TTC549 (cell line): ENCODE results near the gene POLR3A.
"Not testable (repeated sequence)": the region's sequence is repeated elsewhere in the genome, so short reads cannot be mapped to it uniquely, and the experiment has no call there.

Source experiments
- FAIRE-seq: peaks from 2 replicates; lab custom pipeline; 2012; peaks lifted over from hg19 to GRCh38; lab: Jason Lieb, UNC

The POLR3A gene

DNA sequence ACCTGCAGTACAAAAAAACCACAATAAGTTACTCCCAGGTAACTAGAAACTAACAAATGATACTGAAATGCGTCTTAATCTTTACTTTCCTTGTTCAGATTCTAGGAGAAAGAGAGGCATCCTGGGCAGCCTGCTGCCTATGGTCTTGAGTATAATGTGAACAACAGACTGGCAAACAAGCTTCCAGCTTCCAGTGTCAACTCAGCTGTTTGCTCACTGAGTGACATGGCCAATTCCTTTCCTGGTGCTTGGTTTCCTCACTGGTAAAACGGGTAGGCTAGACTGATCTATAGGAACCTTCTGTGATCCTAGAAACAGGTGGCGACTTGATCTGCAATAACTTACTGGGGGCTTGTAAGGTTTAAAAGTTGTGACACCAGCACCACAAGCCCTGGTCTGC is 10.1 kb downstream of the POLR3A start:
- FAIRE-seq = no peak

DNA sequence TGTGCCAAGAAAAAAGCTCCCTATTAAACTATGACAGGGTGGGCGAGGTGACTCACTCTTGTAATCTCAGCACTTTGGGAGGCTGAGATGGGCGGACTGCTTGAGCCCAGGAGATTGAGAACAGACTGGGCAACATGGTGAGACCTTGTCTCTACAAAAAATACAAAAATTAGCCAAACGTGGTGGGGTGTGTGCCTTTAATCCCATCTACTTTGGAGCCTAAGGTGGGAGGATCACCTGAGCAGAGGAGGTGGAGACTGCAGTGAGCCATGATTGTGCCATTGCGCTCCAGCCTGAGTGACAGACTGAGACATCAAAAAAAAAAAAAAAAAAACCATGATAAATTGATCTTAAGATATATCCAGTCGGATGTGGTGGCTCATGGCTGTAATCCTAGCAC is 11.5 kb downstream of the POLR3A start:
- no peak for FAIRE-seq

DNA sequence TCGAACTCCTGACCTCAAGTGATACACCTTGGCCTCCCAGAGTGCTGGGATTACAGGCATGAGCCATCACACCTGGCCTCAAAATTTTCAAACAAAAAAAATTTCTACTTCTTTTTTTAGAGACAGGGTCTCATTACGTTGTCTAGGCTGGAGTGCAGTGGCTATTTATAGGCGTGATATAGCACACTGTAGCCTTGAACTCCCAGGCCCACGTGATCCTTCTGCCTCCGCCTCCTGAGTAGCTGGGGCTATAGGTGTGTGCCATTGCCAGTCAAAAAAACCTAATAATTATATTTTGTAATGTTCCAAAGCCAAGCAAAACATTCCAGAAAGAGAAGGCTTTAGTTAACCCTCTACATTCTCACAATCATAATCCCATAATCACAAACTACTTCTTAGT is 13.8 kb downstream of the POLR3A start:
- no peak for FAIRE-seq

DNA sequence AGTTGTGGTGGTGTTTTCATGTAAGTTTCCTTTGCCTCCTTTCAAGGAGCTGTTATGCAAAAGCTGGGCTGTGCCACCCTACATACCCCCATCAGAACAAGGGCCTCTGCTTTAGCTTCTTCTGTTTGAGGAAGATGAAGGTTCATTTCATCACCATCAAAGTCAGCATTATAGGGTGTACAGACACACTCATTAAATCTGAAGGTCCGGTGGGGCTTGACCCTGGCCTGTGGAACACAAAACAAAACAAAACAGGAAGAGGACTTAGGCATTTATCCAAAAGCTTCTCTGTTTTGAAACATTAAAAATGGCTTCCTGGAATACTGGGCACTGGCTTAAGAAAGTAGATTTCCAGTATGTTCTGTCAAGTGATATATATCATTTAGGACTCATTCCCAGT is 15.8 kb downstream of the POLR3A start:
- FAIRE-seq = no peak

DNA sequence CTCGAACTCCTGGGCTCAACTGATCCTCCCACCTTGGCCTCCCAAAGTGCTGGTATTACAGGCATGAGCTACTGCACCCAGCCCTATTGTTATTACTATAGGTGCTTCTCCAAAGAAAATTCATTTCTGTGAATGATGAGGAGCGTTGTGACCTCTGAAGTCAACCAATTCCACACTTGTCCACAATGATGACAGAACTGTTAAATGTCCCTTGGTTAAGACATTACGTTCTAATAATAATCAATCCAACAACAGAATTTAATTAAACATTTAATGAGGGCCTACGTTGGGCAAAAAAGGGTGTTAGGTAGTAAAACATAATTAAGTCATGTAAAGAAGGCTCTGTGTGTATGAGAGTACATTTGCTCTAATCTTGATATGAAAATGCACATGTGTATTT is 18.2 kb downstream of the POLR3A start:
- FAIRE-seq = no peak

DNA sequence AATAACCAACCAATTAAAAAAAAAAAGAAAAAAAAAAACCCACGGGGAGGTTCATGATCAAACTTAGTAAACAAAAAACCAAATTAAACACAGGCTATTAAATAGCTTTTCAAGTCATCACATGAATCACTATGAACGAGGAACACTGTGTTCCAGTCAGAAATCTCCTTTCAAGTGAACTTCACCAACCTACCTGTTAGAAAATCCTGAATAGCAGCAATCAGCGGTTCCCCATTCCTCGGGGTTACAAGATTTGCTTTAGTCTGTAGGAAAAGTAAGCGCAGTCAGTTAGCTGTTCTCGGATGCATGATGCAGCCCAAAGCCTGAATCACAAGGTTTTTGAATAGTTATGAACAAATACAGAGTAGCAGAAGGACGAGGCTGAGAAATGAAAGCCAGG is 19.0 kb downstream of the POLR3A start:
- FAIRE-seq = no peak

DNA sequence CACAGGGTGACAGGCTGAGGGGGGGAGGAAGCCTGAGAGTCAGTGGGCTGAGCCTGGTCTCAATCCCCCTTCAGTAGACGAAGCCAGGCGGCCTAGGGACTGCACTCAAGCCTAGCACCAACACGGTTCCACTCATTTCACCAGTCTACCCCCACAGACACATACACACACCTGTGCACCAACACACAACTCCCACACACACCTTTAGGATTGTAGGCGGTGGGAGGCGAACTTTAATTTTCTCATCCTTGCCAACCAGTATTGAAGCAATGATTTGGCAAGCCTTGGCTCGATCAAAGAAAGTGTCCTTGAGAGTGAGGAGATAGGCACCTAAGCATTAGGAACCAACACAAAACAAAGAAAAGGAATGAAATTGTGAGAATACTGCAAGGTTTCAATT is 19.7 kb downstream of the POLR3A start:
- FAIRE-seq = no peak

DNA sequence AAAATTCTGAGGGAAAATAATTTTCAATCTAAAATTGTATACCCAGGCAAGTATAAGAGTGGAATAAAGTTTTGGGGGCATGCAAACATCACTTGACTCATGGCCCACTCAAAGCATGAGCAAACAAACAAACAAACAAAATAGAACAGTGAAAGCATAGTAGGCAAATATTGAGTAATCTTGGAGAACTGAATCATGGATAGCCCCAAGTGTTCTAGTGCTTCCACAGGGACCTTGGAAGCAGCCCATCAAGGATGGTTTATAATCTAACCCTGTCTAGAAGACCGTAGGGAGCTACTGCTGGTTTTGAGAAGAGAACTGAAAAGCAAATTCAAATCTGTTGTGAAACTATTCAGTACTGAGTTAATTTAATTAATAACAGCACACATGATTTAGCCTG is 22.1 kb downstream of the POLR3A start:
- no peak for FAIRE-seq

DNA sequence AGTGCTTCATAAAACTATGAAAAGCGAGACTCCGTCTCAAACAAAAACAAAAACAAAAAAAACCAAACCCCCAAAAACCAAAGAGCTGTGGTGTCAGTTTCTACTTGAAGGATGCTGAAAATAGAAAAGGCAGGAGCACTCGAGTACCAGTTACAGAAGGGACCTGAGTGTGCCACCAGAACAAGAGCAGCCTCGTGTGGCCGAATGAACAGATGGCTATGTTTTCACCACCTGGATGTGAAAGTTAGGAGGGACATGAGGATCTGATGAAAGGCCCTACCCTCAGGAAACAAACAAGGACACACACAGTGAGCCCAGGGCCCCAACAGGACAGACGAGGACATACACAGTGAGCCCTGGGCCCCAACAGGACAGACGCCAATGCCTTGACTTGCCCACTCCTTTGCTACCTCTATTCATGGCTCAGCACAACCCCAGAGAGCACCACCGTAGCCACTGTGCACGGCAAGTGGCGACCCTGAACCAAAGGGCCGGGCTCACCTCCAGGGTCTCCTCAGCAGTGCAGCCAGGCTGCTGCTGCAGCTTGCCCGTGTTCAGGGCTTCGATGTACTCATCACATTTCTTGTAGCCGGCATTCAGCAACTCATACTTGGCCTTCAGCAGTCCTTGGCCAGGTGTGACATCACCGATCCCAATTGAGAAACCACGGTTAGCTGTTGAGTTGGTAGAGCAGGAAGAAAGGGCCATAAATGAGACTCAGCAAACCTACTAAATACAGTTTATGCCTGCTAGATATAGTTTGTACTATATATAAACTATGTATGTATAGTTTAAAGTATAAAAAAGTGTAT is 24.9 kb downstream of the POLR3A start:
- FAIRE-seq = no peak

DNA sequence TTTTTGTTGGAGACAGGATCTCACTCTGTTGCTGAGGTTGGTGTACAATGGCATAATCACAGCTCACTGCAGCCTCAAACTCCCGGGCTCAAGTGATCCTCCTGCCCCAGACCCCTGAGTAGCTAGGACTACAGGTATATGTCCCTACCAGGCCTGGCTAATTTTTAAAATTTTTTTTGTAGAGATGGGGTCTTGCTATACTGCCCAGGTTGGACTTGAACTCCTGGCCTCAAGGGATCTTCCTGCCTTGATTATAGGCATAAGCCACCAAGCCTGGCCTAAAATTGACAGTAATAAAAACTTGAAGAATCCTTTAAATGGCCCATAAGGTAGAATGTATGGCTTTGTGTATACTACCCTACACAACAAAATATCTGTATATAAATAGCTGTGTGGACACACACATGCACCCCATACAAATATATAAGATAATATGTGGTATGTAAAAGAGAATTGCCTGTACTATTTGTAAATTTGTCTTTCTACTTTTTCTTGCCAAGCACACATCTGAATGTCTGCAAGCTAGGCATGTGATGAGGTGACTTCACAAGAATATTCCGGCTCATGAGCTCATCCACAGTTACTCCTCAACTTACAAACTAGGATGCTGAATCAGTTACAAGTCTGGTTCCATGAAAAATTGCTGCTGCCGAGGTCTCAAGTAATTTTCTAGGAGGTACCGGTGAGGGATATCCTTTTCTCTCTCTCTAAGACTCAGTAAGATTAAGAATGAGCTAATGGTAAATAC is 26.6 kb downstream of the POLR3A start:
- FAIRE-seq = no peak

DNA sequence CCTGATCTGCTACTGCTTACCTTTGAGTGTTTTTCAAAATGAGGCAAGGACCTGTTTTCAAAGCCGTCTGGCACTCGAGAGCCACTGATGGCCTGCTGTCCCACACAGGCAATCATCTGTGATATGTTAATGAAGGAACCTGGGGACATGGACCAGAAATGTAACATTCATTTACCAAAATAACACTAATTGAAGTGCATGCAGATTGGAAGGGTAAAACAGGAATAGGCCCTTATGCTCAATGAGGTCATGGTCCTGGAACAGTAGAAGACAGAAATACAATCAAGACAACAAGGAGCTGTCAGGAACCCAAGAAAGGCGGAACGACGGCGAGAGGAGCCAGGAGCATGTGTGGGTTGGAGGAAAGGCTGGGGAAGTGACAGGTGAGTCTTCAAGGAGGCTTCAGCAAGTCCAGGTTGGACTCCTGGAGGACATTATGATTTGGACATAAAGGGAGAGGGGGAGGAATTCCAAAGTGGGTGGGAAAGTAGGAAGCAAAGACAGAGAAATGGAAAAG is 28.3 kb downstream of the POLR3A start:
- no peak for FAIRE-seq

DNA sequence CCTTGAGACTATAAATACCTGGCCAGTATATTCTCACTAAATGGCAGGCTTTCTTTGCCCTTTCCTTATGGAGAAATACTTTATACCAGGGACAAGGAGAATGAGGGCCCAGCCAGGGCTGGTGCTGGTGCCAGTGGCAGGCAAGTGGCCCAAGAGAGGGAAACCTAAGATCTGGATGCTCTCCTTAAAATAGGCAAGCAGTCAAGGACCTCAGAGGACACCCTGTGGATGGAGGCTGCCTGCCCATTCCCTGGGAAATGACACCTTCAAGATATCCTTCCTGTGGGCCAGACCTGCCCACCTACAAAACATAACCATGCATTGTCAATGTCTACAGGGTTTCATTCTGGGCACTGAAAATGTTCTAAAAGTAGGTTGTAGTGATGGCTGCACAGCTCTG is 29.1 kb downstream of the POLR3A start:
- no peak for FAIRE-seq

DNA sequence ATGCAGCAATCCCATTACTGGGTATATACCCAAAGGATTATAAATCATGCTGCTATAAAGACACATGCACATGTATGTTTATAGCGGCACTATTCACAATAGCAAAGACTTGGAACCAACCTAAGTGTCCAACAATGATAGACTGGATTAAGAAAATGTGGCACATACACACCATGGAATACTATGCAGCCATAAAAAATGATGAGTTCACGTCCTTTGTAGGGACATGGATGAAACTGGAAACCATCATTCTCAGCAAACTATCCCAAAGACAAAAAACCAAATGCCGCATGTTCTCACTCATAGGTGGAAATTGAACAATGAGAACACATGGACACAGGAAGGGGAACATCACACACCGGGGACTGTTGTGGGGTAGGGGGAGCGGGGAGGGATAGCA is 30.5 kb downstream of the POLR3A start:
- FAIRE-seq = not testable (repeated sequence)

DNA sequence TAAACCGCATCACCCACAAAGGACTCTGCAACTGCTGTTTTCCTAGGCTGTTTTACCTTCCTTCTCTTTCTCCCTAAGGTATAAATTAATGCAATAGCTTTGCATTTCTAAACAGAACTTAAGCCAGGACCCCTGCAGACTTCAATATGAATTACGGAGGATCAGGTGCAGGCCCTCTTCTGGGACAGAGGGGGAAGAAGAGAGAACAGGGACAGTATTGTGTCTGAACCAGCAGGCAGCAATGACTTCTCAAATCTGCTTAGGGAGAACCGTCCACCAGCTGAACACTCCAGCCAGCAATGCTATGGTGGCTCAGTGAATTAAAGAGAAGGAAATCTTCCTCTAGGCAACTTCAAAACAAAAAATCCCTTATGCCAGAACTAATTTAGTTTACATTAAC is 35.7 kb downstream of the POLR3A start:
- FAIRE-seq = no peak

DNA sequence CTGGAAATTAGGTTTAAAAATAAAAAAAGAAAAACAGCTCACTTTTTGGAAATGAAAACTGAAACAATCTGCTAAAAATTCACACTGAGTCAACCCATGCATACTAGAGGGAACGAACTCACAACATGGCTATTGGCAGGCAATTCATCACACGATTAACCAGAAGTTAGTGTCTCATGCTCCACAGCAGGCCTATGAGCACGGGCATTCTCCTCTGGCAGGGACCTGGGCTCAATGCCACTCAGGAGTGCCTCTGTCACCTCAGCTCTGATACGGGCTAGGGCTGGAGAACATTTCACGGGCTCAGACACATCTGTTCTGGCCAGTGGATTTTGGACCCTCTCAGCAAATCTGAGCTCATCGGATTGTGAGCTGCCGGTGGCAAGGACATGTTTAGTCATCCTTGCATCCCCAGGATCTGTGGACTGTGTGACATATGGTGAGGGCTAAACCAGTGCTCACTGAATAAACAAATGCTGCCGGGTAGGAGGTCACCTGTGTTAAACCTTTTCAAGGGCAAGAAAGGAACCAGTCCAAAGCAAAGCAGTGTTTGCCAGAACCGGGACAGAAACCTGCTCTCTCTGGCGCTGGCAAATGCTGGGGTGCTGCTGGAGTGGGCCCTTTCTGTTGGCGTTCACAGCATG is 40.1 kb downstream of the POLR3A start:
- FAIRE-seq = no peak

DNA sequence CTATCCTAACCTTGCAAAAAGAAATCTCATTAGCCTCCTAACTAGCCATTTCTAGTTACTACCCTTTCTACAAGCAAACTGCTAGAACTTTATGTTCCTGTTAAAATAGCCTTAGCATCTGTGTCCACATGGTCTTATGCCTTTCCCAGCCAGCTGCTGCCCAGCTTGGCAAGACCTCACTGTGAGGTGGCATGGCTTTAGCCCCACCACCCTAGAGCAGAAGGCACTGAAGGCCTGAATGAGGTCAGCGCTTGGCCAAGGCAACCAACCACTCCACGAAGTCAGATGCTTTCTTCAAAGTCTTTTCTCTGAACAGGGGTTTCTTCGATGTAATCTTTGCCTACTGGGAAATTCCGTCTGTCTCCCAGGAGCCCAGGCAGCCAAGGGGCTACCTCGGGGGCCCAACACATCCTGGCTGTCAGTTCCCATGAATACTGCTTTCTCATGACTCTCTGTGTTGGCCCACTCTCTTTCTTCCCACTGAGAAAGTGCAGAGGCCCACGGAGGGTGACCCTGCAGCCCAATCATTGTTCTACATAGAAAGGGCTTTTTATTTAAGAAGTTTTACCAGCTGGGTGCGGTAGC is 41.6 kb downstream of the POLR3A start:
- no peak for FAIRE-seq

DNA sequence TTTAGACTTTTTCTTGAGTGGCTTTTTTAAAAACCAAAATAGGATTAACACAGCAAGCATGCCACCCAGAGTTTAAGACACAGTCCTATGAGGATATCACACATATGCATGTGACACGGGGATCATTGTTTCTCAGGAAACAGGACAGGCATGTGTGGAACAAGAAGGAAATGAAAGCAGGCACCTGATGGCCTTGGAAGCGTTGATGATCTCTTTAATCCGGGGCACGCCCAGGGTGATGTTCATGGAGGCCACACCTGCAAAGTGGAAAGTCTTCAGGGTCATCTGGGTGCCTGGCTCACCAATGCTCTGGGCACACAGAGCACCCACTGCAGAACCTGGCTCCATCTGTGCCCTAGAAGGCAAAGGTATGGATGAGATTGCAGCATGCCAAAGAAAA is 44.3 kb downstream of the POLR3A start:
- FAIRE-seq = no peak

DNA sequence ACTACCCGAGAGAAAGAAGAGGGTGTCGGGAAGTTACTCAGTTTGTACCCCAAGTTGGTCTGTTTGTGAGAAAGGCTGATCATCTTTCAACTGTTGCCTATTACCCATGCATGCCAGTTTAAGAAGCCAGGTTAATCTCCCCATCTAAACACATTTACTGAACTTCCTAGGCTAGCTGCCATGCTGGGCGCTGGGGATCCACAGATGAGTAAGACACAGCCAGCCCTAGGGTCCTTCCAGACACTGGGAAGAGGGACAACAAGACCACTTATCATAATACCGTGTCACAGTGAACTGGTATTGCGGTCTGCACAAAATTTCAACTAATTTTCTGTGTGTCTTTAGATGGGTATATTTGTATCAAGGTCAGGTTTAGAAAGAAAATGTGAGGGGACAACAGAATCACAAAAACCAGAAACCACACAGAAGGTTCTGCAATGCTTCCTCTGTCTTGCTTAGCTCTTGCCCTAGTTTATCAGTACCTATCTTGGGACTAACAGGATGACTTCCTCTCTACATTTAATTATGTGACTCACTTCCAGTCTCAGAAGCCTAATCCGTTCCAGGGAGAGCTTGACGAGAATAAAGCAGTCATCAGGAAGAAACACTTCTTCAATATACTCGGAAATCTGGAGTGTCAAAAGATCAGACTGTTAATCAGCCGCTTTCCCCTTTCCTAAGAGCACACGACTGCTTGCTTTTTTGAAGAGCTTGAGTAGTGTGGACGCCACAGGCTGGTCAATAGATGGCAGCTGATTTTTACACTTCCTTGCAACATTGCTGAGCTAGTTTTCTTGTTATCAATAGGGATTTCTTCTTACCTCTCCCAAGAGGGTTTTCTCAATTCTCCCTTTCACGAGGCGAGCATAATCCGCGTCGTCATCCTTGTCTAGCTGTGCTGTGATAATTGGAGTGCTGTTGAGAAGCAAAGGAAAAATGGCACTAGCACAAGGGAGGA is 45.7 kb downstream of the POLR3A start:
- FAIRE-seq = no peak

DNA sequence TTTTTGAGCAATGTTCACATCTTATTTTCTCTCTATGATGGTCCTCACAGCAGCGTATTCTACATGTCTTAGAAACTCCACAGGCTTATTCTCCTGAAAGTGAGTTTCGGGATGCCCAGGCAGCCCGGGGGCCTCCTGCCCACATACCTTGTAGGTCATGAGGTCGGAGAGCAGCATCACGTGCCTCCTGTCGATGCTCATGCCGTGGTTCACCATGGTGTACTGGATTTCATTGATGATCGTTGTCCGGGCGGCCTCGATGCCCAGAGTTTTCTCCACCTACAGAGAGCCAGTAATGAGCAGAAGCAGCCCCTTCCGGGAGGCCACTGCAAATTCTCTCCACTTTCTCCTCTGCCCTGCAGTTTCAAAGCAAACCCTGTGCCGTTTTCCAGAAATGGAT is 48.0 kb downstream of the POLR3A start:
- no peak for FAIRE-seq

DNA sequence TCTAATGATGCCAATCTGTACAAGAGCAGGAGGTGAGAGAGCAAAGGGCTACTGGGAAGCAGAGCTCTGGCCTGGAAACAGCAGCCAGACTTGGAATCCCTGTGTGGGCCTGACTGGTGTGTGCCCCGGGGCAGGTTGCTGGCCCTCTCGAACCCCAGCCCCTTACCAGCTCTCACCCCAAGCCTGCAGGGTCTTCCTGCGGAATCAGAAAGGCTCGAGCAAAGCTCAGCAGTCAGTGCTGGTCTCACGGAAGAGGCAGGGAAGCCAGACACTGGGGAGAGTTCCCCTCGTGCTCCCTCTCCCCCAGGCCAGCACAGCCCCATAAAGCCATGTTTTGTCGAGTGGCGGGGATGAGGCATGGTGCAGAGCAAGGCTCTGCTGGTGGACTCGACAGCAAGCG is 50.1 kb downstream of the POLR3A start:
- no peak for FAIRE-seq

DNA sequence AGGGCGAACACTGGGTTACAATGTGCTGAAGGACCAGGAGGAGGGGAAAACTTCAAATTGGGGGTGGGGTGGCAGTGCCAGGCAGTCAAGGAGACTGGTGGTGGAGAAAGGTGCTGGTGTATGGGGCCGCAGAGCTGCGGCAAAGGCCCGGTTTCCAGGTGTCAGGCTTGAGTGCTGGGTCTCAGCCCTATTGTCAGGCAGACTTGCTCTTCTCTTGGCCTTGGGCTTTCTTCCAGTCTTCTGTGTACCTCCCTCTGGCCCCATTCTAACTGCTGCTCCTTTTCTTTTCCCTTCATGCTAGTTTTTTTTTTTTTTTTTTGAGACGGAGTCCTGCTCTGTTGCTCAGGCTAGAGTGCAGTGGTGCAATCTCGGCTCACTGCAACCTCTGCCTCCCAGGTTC is 51.0 kb downstream of the POLR3A start:
- FAIRE-seq = no peak

DNA sequence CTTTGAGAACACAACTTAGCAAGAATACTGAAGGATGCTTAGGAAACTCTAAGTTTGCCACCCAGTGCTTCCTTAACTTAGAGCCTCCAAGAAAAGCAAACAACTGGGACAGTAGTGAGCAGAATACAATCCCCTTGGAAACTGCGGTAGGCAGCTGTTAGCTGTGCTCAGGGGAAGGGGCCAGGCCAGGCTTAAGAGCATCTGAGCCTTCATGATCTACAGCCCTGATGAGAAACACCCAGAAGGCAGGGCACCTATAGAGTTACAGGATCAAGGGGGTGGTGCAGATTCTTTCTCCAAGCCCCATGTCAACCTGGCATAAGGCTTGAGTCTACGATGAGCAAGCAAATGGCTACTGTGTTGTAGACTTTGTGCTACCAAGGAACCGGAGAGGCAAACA is 51.4 kb downstream of the POLR3A start:
- no peak for FAIRE-seq
